Stimulated activated naive CD4-positive, alpha-beta T cell treated with Interleukin-2 at 50 U/mL for 16 hours (primary cell): Measurements from ENCODE around the gene NEMF.
"Not testable (repeated sequence)": the region's sequence is repeated elsewhere in the genome, so short reads cannot be mapped to it uniquely, and the experiment has no call there.

Experiments used
- DNase-seq: peaks from one replicate; lab custom pipeline; 2025; lab: John Stamatoyannopoulos, UW

Gene NEMF

GRCh38 chr14:49876563-49877127, 24.1 kb upstream of the NEMF start:
- no peak for DNase-seq

GRCh38 chr14:49875640-49876198, 23.1 kb upstream of the NEMF start:
- no peak for DNase-seq

GRCh38 chr14:49873548-49873947, 21.0 kb upstream of the NEMF start:
- not testable (repeated sequence) for DNase-seq

- no peak for DNase-seq
These were observed 18.3 kb upstream of the NEMF start for GRCh38 chr14:49870908-49871307.

- DNase-seq = no peak
These were observed 16.1 kb upstream of the NEMF start for GRCh38 chr14:49868720-49869114.

GRCh38 chr14:49867831-49868719, 15.5 kb upstream of the NEMF start:
- peak; percentile 98 for DNase-seq

- peak; percentile 75 for DNase-seq
These were observed 12.9 kb upstream of the NEMF start for GRCh38 chr14:49865431-49865859.

GRCh38 chr14:49863487-49864281, 11.1 kb upstream of the NEMF start:
- no peak for DNase-seq

- DNase-seq = peak; percentile 72
These were observed 9.6 kb upstream of the NEMF start for GRCh38 chr14:49862089-49862673.

- peak; percentile 43 for DNase-seq
These were observed 9.1 kb upstream of the NEMF start for GRCh38 chr14:49861699-49862088.

GRCh38 chr14:49860988-49861698, 8.6 kb upstream of the NEMF start:
- DNase-seq = no peak

GRCh38 chr14:49858383-49858782, 5.8 kb upstream of the NEMF start:
- DNase-seq = no peak

- DNase-seq = no peak
These were observed 4.9 kb upstream of the NEMF start for GRCh38 chr14:49857427-49858003.

GRCh38 chr14:49853572-49854375, 1.2 kb upstream of the NEMF start:
- DNase-seq = peak; percentile 64

- no peak for DNase-seq
These were observed 530 bp upstream of the NEMF start for GRCh38 chr14:49853158-49853477.

GRCh38 chr14:49851813-49852212, 775 bp downstream of the NEMF start:
- DNase-seq = no peak

GRCh38 chr14:49849213-49849847, 3.3 kb downstream of the NEMF start:
- no peak for DNase-seq

- DNase-seq = no peak
These were observed 23.9 kb downstream of the NEMF start for GRCh38 chr14:49828640-49829039.

- DNase-seq = no peak
These were observed 32.4 kb downstream of the NEMF start for GRCh38 chr14:49820176-49820575.

- DNase-seq = no peak
These were observed 35.7 kb downstream of the NEMF start for GRCh38 chr14:49816844-49817243.
